HG03565 (cell line): ENCODE data around the gene FAM229A.
"Not testable (repeated sequence)": the region's sequence is repeated elsewhere in the genome, so short reads cannot be mapped to it uniquely, and the experiment has no call there.

Source experiments
- ATAC-seq: cut with Tn5 transposase; IDR thresholded peaks from one replicate; pipeline ENCODE4 v1.9.1; 2021; ENCODE audit warnings: mild to moderate bottlenecking, moderate library complexity; ENCODE audit not compliant: unreplicated experiment

FAM229A gene

GRCh38 chr1:32377541-32378220 lies 15.4 kb upstream of the FAM229A start:
- no peak for ATAC-seq

DNA sequence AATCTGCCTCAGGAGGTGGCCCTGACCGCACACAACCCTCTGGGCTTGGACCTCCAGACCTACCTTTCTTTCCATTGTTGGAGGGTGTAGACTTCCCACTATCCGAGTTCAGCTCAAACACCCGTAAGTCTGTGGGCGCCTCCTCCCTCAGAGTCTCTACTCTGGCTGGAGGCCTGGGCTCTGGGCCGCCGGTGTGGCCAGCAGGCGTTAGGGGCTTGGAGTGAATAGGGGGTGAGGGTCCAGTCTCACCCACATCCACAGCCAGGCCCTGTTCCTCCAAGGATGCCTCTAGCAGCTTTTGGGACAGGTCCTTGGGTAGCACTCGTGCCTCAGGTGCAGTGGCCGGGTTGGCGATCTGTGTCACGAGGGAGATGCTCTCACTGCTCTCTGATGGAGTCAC lies 13.9 kb upstream of the FAM229A start:
- ATAC-seq, result no peak

GRCh38 chr1:32373996-32374592 lies 11.8 kb upstream of the FAM229A start:
- no peak for ATAC-seq

DNA sequence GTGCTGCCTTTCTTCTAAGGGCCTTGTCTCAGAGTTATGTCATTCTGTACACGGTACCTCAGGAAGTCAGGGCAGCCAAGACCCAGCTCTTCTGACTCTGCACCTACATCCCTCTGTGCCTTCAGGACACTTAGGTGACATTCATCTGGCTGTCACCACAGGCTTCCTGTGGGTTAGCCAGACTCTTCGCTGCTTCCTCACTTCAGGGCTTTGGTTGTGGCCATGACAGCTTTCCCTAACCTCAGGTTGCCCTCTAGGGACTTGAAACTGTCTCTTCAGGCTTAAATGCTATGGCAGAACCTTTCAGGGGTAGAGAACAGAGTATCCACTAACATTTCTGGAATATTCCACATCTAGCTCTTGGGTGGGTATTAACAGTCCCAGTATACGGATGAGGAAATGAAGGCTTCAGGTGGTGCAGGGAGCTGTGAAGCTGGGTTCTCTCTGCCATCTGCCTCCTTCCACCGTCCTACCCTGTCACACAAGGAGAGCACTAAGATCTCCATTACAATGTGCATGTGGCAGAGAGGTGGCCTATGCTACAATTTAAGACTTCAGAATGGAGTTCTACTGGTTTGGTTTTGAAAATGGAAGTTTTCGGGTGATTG lies 10.0 kb upstream of the FAM229A start:
- no peak for ATAC-seq

DNA sequence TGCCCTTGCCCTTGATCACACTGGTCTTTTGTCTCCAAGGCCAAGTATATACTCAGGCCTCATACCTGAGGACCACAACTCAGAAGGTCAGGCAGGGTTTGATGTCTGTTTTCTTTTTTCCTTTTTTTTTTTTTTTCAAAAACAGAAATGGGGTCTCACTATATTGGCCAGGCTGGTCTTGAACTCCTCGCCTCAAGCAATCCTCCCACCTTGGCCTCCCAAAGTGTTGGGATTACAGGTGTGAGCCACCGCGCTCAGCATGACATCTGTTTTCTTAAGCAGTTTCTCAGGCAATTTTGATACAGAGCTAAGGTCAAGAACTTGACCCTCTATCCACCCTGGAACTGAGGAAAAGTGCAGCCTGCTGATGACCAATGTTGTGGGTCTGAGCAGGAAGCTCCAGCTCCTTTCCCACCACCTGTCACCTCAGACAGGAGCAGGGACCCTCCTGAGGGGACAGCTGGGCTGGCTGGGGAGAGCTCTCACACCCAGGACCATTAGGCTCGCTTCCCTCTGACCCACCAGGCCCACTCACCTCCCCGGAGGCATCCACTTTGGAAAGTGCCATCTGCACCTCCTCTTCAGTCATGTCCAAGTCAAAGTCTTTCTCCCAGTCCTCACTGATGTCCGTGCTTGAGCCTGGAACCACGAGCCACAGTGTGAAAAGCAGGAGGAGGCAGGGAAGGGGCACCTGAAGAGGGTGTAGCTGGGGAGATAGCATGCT lies 5.8 kb upstream of the FAM229A start:
- ATAC-seq, result no peak

GRCh38 chr1:32365445-32365844 lies 3.2 kb upstream of the FAM229A start:
- no peak for ATAC-seq

- ATAC-seq, result no peak
Measured at GRCh38 chr1:32364836-32365235, 2.6 kb upstream of the FAM229A start.

- ATAC-seq, result no peak
Measured at GRCh38 chr1:32363713-32364112, 1.4 kb upstream of the FAM229A start.

- ATAC-seq, result no peak
Measured at GRCh38 chr1:32361674-32362473, 411 bp downstream of the FAM229A start.

- no peak for ATAC-seq
Measured at GRCh38 chr1:32361308-32361673, 994 bp downstream of the FAM229A start.

- ATAC-seq, result no peak
Measured at GRCh38 chr1:32358435-32358834, 3.9 kb downstream of the FAM229A start.

DNA sequence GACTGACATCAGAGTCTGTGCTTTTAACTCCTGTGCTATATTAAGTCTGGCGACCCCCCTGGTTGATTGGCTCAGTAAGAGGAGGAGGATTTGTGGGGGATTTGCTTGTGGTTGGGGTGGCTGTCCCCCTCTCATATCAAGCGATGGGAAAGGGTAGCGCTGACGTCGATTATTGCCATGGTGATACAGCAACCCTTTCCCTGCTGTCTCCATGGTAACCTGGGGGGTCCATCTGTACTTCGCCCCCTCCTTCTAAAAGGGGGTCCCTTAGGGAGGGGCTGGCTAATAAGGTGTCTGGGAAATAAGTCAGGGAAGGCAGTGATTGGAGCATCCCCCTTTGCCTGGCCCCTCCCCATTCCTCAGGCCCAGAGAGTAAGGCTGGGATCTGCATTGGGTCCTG lies 4.7 kb downstream of the FAM229A start:
- ATAC-seq, result no peak

- no peak for ATAC-seq
Measured at GRCh38 chr1:32356478-32356877, 5.8 kb downstream of the FAM229A start.

- ATAC-seq, result not testable (repeated sequence)
Measured at GRCh38 chr1:32355778-32356177, 6.5 kb downstream of the FAM229A start.

DNA sequence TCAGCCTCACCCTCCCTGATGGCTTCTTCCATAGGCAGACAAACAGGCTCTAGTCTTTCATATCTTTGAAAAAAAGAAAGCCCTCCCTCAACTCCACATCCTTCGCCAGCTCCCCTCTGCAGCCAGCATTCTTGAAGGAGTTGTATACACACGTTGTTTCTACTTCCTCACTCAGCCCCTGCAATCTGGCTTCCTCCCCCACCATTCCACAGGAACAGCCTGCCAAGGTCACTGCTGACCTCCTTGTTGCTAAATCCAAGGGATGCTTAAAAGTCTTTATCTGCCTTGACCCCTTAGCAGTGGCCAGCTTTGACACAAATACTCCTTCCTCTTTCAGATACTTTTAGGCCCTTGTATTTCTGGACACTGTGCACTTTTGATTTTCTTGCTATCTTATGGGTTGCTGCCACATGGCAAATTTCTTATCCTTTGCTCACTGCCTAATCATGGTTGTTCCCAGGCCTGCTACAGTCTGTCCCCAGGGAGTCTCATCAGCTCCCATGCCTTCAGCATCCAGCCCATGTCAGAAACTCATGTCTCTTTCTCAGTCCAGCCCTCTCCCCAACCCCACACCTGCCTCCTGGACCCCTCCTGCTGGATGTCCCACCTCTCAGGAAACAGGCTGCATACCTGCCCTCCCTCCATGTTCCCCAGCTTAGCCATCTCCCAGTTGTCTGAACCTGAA lies 8.3 kb downstream of the FAM229A start:
- no peak for ATAC-seq

GRCh38 chr1:32353431-32353830 lies 8.9 kb downstream of the FAM229A start:
- no peak for ATAC-seq

GRCh38 chr1:32352831-32353383 lies 9.4 kb downstream of the FAM229A start:
- no peak for ATAC-seq

- ATAC-seq, result no peak
Measured at GRCh38 chr1:32352239-32352745, 10.0 kb downstream of the FAM229A start.

- peak; percentile 77 for ATAC-seq
Measured at GRCh38 chr1:32351399-32352238, 10.7 kb downstream of the FAM229A start.
